ENCODE data around the gene PDHX.
A peak's percentile ranks its signal among the peaks of the same experiment; 100 is the strongest.
"Not testable (repeated sequence)": the region's sequence is repeated elsewhere in the genome, so short reads cannot be mapped to it uniquely, and the experiment has no call there.

PDHX gene

DNA sequence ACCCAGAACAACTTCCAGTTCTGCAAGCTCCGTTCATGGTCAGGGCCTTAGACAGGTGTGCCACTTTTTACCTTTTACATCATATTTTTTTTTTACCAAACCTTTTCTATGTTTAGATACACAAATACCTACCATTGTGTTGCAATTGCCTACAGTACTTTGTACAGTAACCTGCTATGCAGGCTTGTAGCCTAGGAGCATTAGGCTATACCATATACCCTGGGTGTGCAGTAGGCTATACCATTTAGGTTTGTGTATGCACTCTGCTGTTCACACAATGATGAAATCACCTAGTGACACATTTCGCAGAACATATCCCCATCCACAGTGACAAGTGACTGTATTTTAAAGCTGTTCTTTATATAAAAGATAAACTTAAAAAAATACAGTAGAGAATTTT, 29.8 kb upstream of the PDHX start:
- CTCF ChIA-PET: no interaction called here
- no peak for TF ChIP-seq ELF4 (IDR thresholded peaks at IDR 0.05)
- TF ChIP-seq LEF1 (IDR thresholded peaks at IDR 0.05; ENCODE audit: borderline replicate concordance): no peak
- no peak for TF ChIP-seq BHLHE40 (IDR thresholded peaks at IDR 0.05; ENCODE audit: borderline replicate concordance)
- TF ChIP-seq HDGF (IDR thresholded peaks at IDR 0.05; ENCODE audit: borderline replicate concordance): no peak
- TF ChIP-seq FOXK2 (IDR thresholded peaks at IDR 0.05): no peak
- no peak for TF ChIP-seq SUZ12 (IDR thresholded peaks at IDR 0.05)
- TF ChIP-seq ZNF384 (IDR thresholded peaks at IDR 0.05): no peak
- TF ChIP-seq CTBP1 (IDR thresholded peaks at IDR 0.05; ENCODE audit: borderline replicate concordance): no peak
- DNase-seq (ENCODE audit: extremely low spot score): no peak
- POLR2A ChIA-PET: interaction anchor here (0.7 kb wide), 1 partner anchor 11 kb away, joined by 3 read pairs; no protein-coding TSS in a partner anchor

DNA sequence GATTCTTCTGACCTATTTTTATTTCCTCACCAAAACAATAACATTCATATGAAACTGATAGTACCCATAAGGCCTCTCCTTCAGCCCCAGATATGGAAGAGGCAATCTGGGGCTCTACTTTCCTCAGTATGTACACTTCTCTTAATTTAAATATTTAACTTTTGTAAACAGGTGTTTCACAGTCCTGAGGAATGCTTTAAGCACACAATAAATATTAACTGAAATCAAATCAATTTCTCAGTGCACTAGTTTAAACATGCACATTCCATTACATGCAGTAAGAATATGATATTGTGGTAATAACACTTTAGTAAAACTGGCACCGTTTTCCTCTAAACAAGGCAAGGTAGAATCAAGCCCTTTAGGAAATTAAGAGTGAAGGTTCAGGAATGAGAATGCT, 29.2 kb upstream of the PDHX start:
- ChIA-PET CTCF (no interaction called here), POLR2A (no interaction called here)
- TF ChIP-seq FOXA1 (IDR thresholded peaks at IDR 0.05) (no peak), BHLHE40 (IDR thresholded peaks at IDR 0.05; ENCODE audit: borderline replicate concordance) (no peak), FOXM1 (IDR thresholded peaks at IDR 0.05; ENCODE audit: borderline replicate concordance) (no peak), SP1 (IDR thresholded peaks at IDR 0.05) (no peak), ARNT (IDR thresholded peaks at IDR 0.05) (no peak), LEF1 (IDR thresholded peaks at IDR 0.05; ENCODE audit: borderline replicate concordance) (no peak), SUZ12 (IDR thresholded peaks at IDR 0.05) (no peak), FOXK2 (IDR thresholded peaks at IDR 0.05) (no peak)
- TF ChIP-seq, protein P1, sequence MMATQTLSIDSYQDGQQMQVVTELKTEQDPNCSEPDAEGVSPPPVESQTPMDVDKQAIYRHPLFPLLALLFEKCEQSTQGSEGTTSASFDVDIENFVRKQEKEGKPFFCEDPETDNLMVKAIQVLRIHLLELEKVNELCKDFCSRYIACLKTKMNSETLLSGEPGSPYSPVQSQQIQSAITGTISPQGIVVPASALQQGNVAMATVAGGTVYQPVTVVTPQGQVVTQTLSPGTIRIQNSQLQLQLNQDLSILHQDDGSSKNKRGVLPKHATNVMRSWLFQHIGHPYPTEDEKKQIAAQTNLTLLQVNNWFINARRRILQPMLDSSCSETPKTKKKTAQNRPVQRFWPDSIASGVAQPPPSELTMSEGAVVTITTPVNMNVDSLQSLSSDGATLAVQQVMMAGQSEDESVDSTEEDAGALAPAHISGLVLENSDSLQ (IDR thresholded peaks at IDR 0.05): no peak
- no peak for DNase-seq (ENCODE audit: extremely low spot score)

GRCh38 chr11:34890089-34890488, 26.3 kb upstream of the PDHX start:
- ChIA-PET POLR2A (no interaction called here), CTCF (no interaction called here)
- no peak for DNase-seq (ENCODE audit: extremely low spot score)
- TF ChIP-seq FOXK2 (IDR thresholded peaks at IDR 0.05) (no peak), ZNF384 (IDR thresholded peaks at IDR 0.05) (no peak), FOXA1 (IDR thresholded peaks at IDR 0.05) (no peak), BHLHE40 (IDR thresholded peaks at IDR 0.05; ENCODE audit: borderline replicate concordance) (no peak), LEF1 (IDR thresholded peaks at IDR 0.05; ENCODE audit: borderline replicate concordance) (no peak), NFRKB (IDR thresholded peaks at IDR 0.05) (no peak), HDGF (IDR thresholded peaks at IDR 0.05; ENCODE audit: borderline replicate concordance) (no peak), FOXM1 (IDR thresholded peaks at IDR 0.05; ENCODE audit: borderline replicate concordance) (no peak), SUZ12 (IDR thresholded peaks at IDR 0.05) (no peak), ARNT (IDR thresholded peaks at IDR 0.05) (no peak), L3MBTL2 (conservative IDR thresholded peaks at IDR 0.05) (no peak)
- TF ChIP-seq, protein P1 (IDR thresholded peaks at IDR 0.05): no peak

DNA sequence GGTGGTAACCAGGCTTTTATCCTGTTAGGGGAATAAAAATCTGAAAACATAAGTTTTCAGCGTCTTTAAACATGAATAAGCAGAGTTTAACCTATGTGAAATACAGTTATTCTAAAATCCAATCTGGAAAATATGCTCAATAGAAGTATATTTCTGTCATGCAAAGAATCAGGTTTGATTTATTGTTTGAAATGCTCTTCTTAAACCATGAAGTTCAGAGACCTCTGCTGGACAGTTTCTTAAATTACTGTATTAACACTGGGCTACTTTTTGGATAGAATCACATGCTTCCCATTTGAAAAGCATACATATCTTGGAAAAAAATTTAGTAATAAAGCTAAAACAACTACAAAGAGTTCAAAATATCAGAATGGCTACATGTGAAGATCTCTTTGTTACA, 25.6 kb upstream of the PDHX start:
- POLR2A ChIA-PET: no interaction called here
- no peak for DNase-seq (ENCODE audit: extremely low spot score)
- TF ChIP-seq FOXM1 (IDR thresholded peaks at IDR 0.05; ENCODE audit: borderline replicate concordance) (no peak), SUZ12 (IDR thresholded peaks at IDR 0.05) (no peak), HDGF (IDR thresholded peaks at IDR 0.05; ENCODE audit: borderline replicate concordance) (no peak), L3MBTL2 (conservative IDR thresholded peaks at IDR 0.05) (no peak)
- TF ChIP-seq, protein P1 (IDR thresholded peaks at IDR 0.05): peak; percentile 89
- CTCF ChIA-PET: no interaction called here

DNA sequence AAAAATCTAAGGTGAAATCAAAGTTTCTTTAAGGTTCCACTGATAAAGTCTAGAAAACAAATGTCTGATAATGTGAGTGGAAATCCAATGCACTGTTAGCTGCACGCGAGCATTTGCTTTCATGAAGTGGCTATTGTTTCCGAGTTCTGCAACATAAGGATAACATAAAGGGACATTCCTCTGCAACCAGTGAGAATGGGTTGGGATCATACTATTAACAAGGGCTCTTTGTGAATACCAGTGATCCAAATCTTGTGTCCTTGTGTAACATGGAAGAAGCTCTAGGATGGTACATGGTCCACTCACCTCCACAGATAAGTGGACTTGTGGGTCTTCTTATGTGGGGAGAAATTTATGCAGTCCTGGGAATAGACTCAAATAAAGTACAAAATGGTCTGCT, 24.8 kb upstream of the PDHX start:
- TF ChIP-seq FOXA1 (IDR thresholded peaks at IDR 0.05) (no peak), L3MBTL2 (conservative IDR thresholded peaks at IDR 0.05) (no peak), TARDBP (IDR thresholded peaks at IDR 0.05) (no peak), ARNT (IDR thresholded peaks at IDR 0.05) (no peak)
- TF ChIP-seq, protein P1 (IDR thresholded peaks at IDR 0.05): no peak
- ChIA-PET POLR2A (no interaction called here), CTCF (no interaction called here)
- no peak for DNase-seq (ENCODE audit: extremely low spot score)

- TF ChIP-seq LEF1 (IDR thresholded peaks at IDR 0.05; ENCODE audit: borderline replicate concordance): no peak
- no peak for TF ChIP-seq HDGF (IDR thresholded peaks at IDR 0.05; ENCODE audit: borderline replicate concordance)
- CTCF ChIA-PET: interaction anchor here (0.7 kb wide), 1 partner anchor 9 kb away, joined by 3 read pairs; no protein-coding TSS in a partner anchor
- POLR2A ChIA-PET: no interaction called here
Observed at GRCh38 chr11:34893416-34893815, 23.0 kb upstream of the PDHX start.

GRCh38 chr11:34896191-34896590, 20.2 kb upstream of the PDHX start:
- DNase-seq (ENCODE audit: extremely low spot score); POLR2A ChIA-PET; CTCF ChIA-PET: not testable (repeated sequence)

More at GRCh38 chr11:34893416-34893815, 23.0 kb upstream of the PDHX start:
- no peak for DNase-seq (ENCODE audit: extremely low spot score)
